Kidney (tissue), 14 donors: ENCODE data around the gene NFATC2. TPM values are rescaled to one million over a fixed set of nuclear protein-coding genes. Genes with fewer than 3 reads are reported as not detected.

Experiments
- DNase-seq, 5 donors: peaks; one replicate each; pipeline ENCODE4 v3.0.0-alpha.2; 2013 to 2020
- FAIRE-seq: peaks from 2 replicates; lab custom pipeline; 2012; peaks lifted over from hg19 to GRCh38; lab: Jason Lieb, UNC
- H3K27ac ChIP-seq, 2 donors: one replicate each; pipeline ENCODE4 v1.7.0; 2013; ENCODE audit warnings: low read depth in 2 of 2, low read length in 2 of 2, inconsistent platforms in 1 of 2
- H3K27me3 ChIP-seq: one replicate; pipeline ENCODE4 v1.7.1; 2013; ENCODE audit warnings: low read length, inconsistent platforms; ENCODE audit not compliant: control insufficient read depth, insufficient read depth
- H3K36me3 ChIP-seq, 3 donors: one replicate each; pipeline versions ENCODE4 v1.7.0 to v1.7.1; 2013; ENCODE audit warnings: low read length in 3 of 3, control low read depth in 1 of 3, inconsistent platforms in 1 of 3; ENCODE audit not compliant: insufficient read depth in 3 of 3, control insufficient read depth in 2 of 3
- H3K4me1 ChIP-seq, 3 donors: one replicate each; pipeline versions ENCODE4 v1.7.0 to v1.7.1; 2013; ENCODE audit warnings: low read length in 3 of 3, inconsistent platforms in 1 of 3, low read depth in 1 of 3; ENCODE audit not compliant: control insufficient read depth in 2 of 3, insufficient read depth in 2 of 3
- H3K4me3 ChIP-seq, 3 donors: one replicate each; pipeline versions ENCODE4 v1.7.0 to v1.8.1; 2013; ENCODE audit warnings: low read length in 3 of 3, control low read depth in 1 of 3, inconsistent platforms in 1 of 3
- H3K9ac ChIP-seq, 3 donors: one replicate each; pipeline versions ENCODE4 v1.7.0 to v1.7.1; 2013; ENCODE audit warnings: low read length in 3 of 3, control low read depth in 1 of 3, inconsistent platforms in 1 of 3
- H3K9me3 ChIP-seq, 3 donors: one replicate each; pipeline versions ENCODE4 v1.7.0 to v1.7.1; 2013; ENCODE audit warnings: low read length in 3 of 3, control low read depth in 1 of 3, inconsistent platforms in 1 of 3; ENCODE audit not compliant: control insufficient read depth in 2 of 3, insufficient read depth in 1 of 3
- CTCF ChIP-seq: IDR thresholded peaks from 3 replicates; pipeline ENCODE4 v1.5.1; 2012; ENCODE audit warnings: mild to moderate bottlenecking, moderate library complexity, borderline replicate concordance; ENCODE audit not compliant: insufficient read depth; ENCODE audit errors: extremely low read depth
- intact Hi-C: fragments of 100-400 bp; cut with DNase I; formaldehyde crosslinking; loops from one replicate; pipeline ENCODE4 v1.11.1; 2022
- microRNA-seq: library from miRNA; unstranded; fragments of <30 nt; microRNA quantifications from one replicate; pipeline ENCODE4 v1.2.0, GENCODE V29; 2020
- polyA plus RNA-seq: library from polyadenylated mRNA; stranded (reverse); fragments of 350-450 nt; fragmentation: Illumina TruSeq; extraction: RNeasy Lipid Tissue Mini Kit (QIAGEN cat#74804); gene quantifications from one replicate; pipeline ENCODE4 v1.2.3, GENCODE V29; 2014; ENCODE audit warnings: low read depth, low replicate concordance; ENCODE audit not compliant: insufficient read depth
- total RNA-seq: library from RNA; stranded (reverse); fragmentation: NEBNext Ultra II Directional; extraction: Animal tissue kit (Norgen Biotek cat#: 25700); gene quantifications from one replicate; pipeline ENCODE4 v1.2.1, GENCODE V29; 2021
- donor health status: control.
- donor health status: control.
- donor health status: control.
- donor health status: control.
- donor health status: control.
- donor health status: DM: yes; HTN: yes; CAD: no.
- donor health status: Normal renal cell carcinoma (clear cell type).

NFATC2 gene
- total and polyA plus RNA-seq, 2 donors from 2014 or later, result 0.73 to 10.5 TPM

DNA sequence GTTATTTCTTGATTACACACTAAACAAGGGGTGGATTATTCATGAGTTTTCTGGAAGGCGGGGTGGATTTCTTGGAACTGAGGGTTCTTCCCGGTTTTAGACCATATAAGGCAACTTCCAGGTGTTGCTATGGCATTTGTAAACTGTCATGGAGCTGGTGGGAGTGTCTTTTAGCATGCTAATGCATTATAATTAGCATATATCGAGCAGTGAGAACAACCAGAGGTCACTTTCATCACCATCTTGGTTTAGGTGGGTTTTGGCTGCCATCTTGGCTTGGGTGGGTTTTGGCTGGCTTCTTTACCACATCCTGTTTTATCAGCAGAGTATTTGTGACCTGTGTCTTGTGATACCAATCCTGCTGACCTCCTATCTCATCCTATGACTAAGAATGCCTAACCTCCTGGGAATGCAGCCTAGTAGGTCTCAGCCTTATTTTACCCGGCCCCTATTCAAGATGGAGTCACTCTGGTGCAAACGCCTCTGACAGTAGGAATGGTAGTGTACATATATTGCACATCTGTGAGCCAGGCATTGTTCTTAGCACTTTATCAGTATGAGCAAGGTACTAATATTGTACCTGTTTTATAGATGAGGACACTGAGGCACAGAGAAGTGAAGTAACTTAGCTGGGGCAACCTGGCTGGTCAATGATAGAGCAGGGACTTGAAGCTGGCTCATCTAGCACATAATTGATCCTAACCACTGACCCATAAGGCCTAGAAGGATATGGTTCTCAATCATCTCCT is 203.7 kb downstream of the NFATC2 start:
- Histone ChIP-seq H3K4me3 (no peak overlapping the region), H3K9ac (no peak overlapping the region), H3K4me1 (no peaks in the 10 kb centered on the region), H3K9me3 (no peaks in the 10 kb centered on the region), H3K36me3 (no peaks in the 10 kb centered on the region), H3K27ac (no peak overlapping the region), H3K27me3 (no peaks in the 10 kb centered on the region)
- DNase-seq (no peak), FAIRE-seq (no peak)
- intact Hi-C loops, result no loop called here
- no peak for TF ChIP-seq CTCF

GRCh38 chr20:51337126-51337805 is 205.3 kb downstream of the NFATC2 start:
- TF ChIP-seq CTCF, result no peak
- Histone ChIP-seq H3K9me3 (no peaks in the 10 kb centered on the region), H3K27me3 (no peaks in the 10 kb centered on the region), H3K27ac (no peak overlapping the region), H3K36me3 (no peaks in the 10 kb centered on the region), H3K4me1 (no peaks in the 10 kb centered on the region), H3K9ac (no peak overlapping the region), H3K4me3 (no peak overlapping the region)
- intact Hi-C loops, result no loop called here
- DNase-seq (no peak), FAIRE-seq (no peak)

Small RNA genes within 50 kb of the gene (microRNA-seq; reads per million reads assigned to microRNA genes)
- not detected for gene MIR3194

Other genes with a start within 250 kb of the NFATC2 start
- gene ATP9A, start 225.7 kb upstream of the NFATC2 start, total RNA-seq, result 40.2 TPM
- 7.1 TPM for gene ATP9A, start 225.7 kb upstream of the NFATC2 start, polyA plus RNA-seq